Esophagus squamous epithelium (tissue), 4 donors: ENCODE data around the gene PRKAR1A.

Experiments used
- POLR2A ChIP-seq, 4 donors: fragments of 450-650 bp; IDR thresholded peaks; one replicate each; pipeline ENCODE4 v1.6.1; 2017; ENCODE audit warnings: antibody characterized with exemption in 4 of 4, mild to moderate bottlenecking in 4 of 4, moderate library complexity in 3 of 4
- TF ChIP-seq, protein P1 (sequence below), 6 experiments: fragments of 450-650 bp in 4 of 6; fragments of 200-600 bp in 2 of 6; sonication (generic) in 2 of 6; IDR thresholded peaks; one replicate each; pipeline ENCODE4 v1.5.1; 2016 to 2019; ENCODE audit warnings: antibody characterized with exemption in 6 of 6, mild to moderate bottlenecking in 4 of 6, moderate library complexity in 4 of 6

DNA sequence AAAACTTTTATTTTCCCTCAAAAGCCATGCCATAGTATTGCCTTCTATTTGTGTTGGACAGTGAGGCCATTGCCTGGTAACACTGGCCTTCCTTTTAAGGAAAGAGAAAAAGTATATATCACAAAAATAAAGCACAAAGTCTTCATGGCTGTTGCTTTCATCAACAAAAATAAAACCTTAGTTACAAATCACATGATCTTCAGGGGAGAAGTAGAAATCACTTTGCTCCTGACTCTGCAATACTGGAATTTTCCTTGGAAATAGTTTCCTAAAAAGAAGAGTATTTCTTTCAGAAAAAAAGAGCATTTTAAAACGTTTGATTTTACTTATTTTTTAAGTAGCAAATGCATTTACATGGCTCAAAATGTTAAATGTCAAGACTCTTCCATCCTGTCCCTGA is 47.1 kb downstream of the PRKAR1A start:
- TF ChIP-seq, protein P1, sequence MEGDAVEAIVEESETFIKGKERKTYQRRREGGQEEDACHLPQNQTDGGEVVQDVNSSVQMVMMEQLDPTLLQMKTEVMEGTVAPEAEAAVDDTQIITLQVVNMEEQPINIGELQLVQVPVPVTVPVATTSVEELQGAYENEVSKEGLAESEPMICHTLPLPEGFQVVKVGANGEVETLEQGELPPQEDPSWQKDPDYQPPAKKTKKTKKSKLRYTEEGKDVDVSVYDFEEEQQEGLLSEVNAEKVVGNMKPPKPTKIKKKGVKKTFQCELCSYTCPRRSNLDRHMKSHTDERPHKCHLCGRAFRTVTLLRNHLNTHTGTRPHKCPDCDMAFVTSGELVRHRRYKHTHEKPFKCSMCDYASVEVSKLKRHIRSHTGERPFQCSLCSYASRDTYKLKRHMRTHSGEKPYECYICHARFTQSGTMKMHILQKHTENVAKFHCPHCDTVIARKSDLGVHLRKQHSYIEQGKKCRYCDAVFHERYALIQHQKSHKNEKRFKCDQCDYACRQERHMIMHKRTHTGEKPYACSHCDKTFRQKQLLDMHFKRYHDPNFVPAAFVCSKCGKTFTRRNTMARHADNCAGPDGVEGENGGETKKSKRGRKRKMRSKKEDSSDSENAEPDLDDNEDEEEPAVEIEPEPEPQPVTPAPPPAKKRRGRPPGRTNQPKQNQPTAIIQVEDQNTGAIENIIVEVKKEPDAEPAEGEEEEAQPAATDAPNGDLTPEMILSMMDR (IDR thresholded peaks at IDR 0.05): no peak
- TF ChIP-seq POLR2A (IDR thresholded peaks at IDR 0.05): no peak
